ENCODE data around the gene EXOC2. TPM values are rescaled to one million over a fixed set of nuclear protein-coding genes. Genes with fewer than 3 reads are reported as not detected.

Gene EXOC2
- total RNA-seq, 4 donors from 2014 or later: 7.6 to 22.5 (median 20.2) TPM

GRCh38 chr6:511488-512137 is 181.3 kb downstream of the EXOC2 start:
- 85 to 88% methylated on average over 11 to 12 of the region's 12 CpGs for WGBS, 2 donors (ENCODE audit: low coverage in 1 of 2)
- Histone ChIP-seq H3K27me3 (no peaks in the 10 kb centered on the region), H3K4me3 (no peak overlapping the region), H3K36me3 (no peaks in the 10 kb centered on the region), H3K9me3 (no peaks in the 10 kb centered on the region), H3K27ac (no peak overlapping the region), H3K4me1 (no peaks in the 10 kb centered on the region)
- intact Hi-C loops (cut with DNase I; ENCODE audit: low total_unique reads): no loop called here
- DNase-seq: no peak
- TF ChIP-seq CTCF (IDR thresholded peaks at IDR 0.05) (no peak), EP300 (IDR thresholded peaks at IDR 0.05; ENCODE audit: low read depth) (no peak), POLR2A (IDR thresholded peaks at IDR 0.05) (no peak), POLR2AphosphoS5 (IDR thresholded peaks at IDR 0.05) (no peak)
- in situ Hi-C loops (cut with MboI; ENCODE audit: low pct_ligation_motif_present in 1 of 4, low pct_unique_long_range_greater_than_20kb in 1 of 4, low sequenced_read_pairs in 3 of 4): no loop called here

- intact Hi-C loops (cut with DNase I; ENCODE audit: low total_unique reads): no loop called here
- Histone ChIP-seq H3K36me3 (no peaks in the 10 kb centered on the region), H3K27ac (no peak overlapping the region), H3K4me1 (no peaks in the 10 kb centered on the region), H3K27me3 (no peaks in the 10 kb centered on the region), H3K9me3 (no peaks in the 10 kb centered on the region), H3K4me3 (no peak overlapping the region)
- 70% methylated on average over 4 of the region's 4 CpGs for WGBS, 2 donors (ENCODE audit: low coverage in 1 of 2)
- DNase-seq: no peak
- in situ Hi-C loops (cut with MboI; ENCODE audit: low pct_ligation_motif_present in 1 of 4, low pct_unique_long_range_greater_than_20kb in 1 of 4, low sequenced_read_pairs in 3 of 4): no loop called here
- no peak for TF ChIP-seq POLR2A (IDR thresholded peaks at IDR 0.05)
- no peak for TF ChIP-seq CTCF (IDR thresholded peaks at IDR 0.05)
- TF ChIP-seq EP300 (IDR thresholded peaks at IDR 0.05; ENCODE audit: low read depth): no peak
- TF ChIP-seq POLR2AphosphoS5 (IDR thresholded peaks at IDR 0.05): no peak
Measured at GRCh38 chr6:509676-510075, 183.3 kb downstream of the EXOC2 start.

GRCh38 chr6:508614-509013 is 184.3 kb downstream of the EXOC2 start:
- WGBS, 2 donors (ENCODE audit: low coverage in 1 of 2): 89 to 100% methylated on average over 2 to 3 of the region's 3 CpGs
- Histone ChIP-seq H3K36me3 (no peaks in the 10 kb centered on the region), H3K27ac (no peak overlapping the region), H3K4me1 (no peaks in the 10 kb centered on the region), H3K9me3 (no peaks in the 10 kb centered on the region), H3K4me3 (no peak overlapping the region), H3K27me3 (no peaks in the 10 kb centered on the region)
- intact Hi-C loops (cut with DNase I; ENCODE audit: low total_unique reads): no loop called here
- TF ChIP-seq POLR2AphosphoS5 (IDR thresholded peaks at IDR 0.05): no peak
- DNase-seq: no peak
- in situ Hi-C loops (cut with MboI; ENCODE audit: low pct_ligation_motif_present in 1 of 4, low pct_unique_long_range_greater_than_20kb in 1 of 4, low sequenced_read_pairs in 3 of 4): no loop called here

- in situ Hi-C loops (cut with MboI; ENCODE audit: low pct_ligation_motif_present in 1 of 4, low pct_unique_long_range_greater_than_20kb in 1 of 4, low sequenced_read_pairs in 3 of 4) (no loop called here), intact Hi-C loops (cut with DNase I; ENCODE audit: low total_unique reads) (no loop called here)
- 89 to 92% methylated on average over 8 to 9 of the region's 9 CpGs for WGBS, 2 donors (ENCODE audit: low coverage in 1 of 2)
- no peaks in the 10 kb centered on the region for H3K9me3 ChIP-seq
- no peak overlapping the region for H3K4me3 ChIP-seq
- H3K4me1 ChIP-seq: no peaks in the 10 kb centered on the region
- H3K27ac ChIP-seq: no peak overlapping the region
- no peak for DNase-seq
- H3K27me3 ChIP-seq: no peaks in the 10 kb centered on the region
- no peaks in the 10 kb centered on the region for H3K36me3 ChIP-seq
- TF ChIP-seq EP300 (IDR thresholded peaks at IDR 0.05; ENCODE audit: low read depth) (no peak), POLR2A (IDR thresholded peaks at IDR 0.05) (no peak), POLR2AphosphoS5 (IDR thresholded peaks at IDR 0.05) (no peak), CTCF (IDR thresholded peaks at IDR 0.05) (no peak)
Measured at GRCh38 chr6:508006-508405, 184.9 kb downstream of the EXOC2 start.

Measured in transverse colon (tissue), 4 donors.